Caco-2 (cell line): ENCODE measurements around the gene DDX51. TPM values are rescaled to one million over a fixed set of nuclear protein-coding genes. Genes with fewer than 3 reads are reported as not detected.
A peak's percentile ranks its signal among the peaks of the same experiment; 100 is the strongest.

Experiments used
- BruUV-seq: library from RNA; stranded (reverse); fragments of 400-500 nt; replicated peaks from 2 replicates; lab custom pipeline; 2021; lab: Mats Ljungman, UMichigan
- CTCF ChIA-PET: fragments of 300-600 bp; sonication (Branson Sonifier 250); formaldehyde crosslinking; loops from one replicate; lab custom pipeline; 2022; ENCODE audit warnings: antibody characterized with exemption; lab: Charles Lee
- POLR2A ChIA-PET: fragments of 300-600 bp; sonication (Branson Sonifier 250); formaldehyde crosslinking; loops from one replicate; lab custom pipeline; 2022; ENCODE audit warnings: antibody characterized with exemption; lab: Charles Lee
- DNase-seq, 2 experiments: peaks; one replicate each; pipeline versions ENCODE4 v3.0.0 to v3.0.0-alpha.2; 2020 to 2022
- H3K27me3 ChIP-seq: replicated peaks from 2 replicates; pipeline ENCODE4 v1.6.0; 2011; ENCODE audit warnings: low read length; ENCODE audit not compliant: control insufficient read depth, insufficient read depth
- H3K36me3 ChIP-seq: 2 replicates; pipeline ENCODE4 v1.5.1; 2011; ENCODE audit warnings: low read length; ENCODE audit not compliant: control insufficient read depth, insufficient read depth
- H3K4me1 ChIP-seq: fragments of 250-450 bp; sonication (Bioruptor Pico); 2 replicates; pipeline ENCODE4 v1.5.1; 2020; ENCODE audit warnings: mild to moderate bottlenecking
- H3K4me3 ChIP-seq: 2 replicates; pipeline ENCODE4 v1.5.1; 2011; ENCODE audit warnings: low read depth, mild to moderate bottlenecking, control low read depth, low read length
- H3K9me3 ChIP-seq: fragments of 250-450 bp; sonication (Bioruptor Pico); 2 replicates; pipeline ENCODE4 v1.5.1; 2020; ENCODE audit warnings: mild to moderate bottlenecking, moderate library complexity
- H3K27ac Mint-ChIP-seq: one replicate; pipeline ENCODE4 v1.8.0; 2022; ENCODE audit warnings: mixed read lengths; ENCODE audit not compliant: unreplicated experiment
- H3K27me3 Mint-ChIP-seq: one replicate; pipeline ENCODE4 v1.8.0; 2022; ENCODE audit warnings: mixed read lengths; ENCODE audit not compliant: insufficient read depth, unreplicated experiment
- H3K36me3 Mint-ChIP-seq: one replicate; pipeline ENCODE4 v1.8.0; 2022; ENCODE audit warnings: mild to moderate bottlenecking, mixed read lengths; ENCODE audit not compliant: insufficient read depth, unreplicated experiment
- H3K4me1 Mint-ChIP-seq: one replicate; pipeline ENCODE4 v1.8.0; 2022; ENCODE audit warnings: low read depth, mixed read lengths; ENCODE audit not compliant: unreplicated experiment
- H3K4me3 Mint-ChIP-seq: one replicate; pipeline ENCODE4 v1.8.0; 2022; ENCODE audit warnings: mild to moderate bottlenecking, moderate library complexity, mixed read lengths; ENCODE audit not compliant: unreplicated experiment
- H3K9me3 Mint-ChIP-seq: one replicate; pipeline ENCODE4 v1.8.0; 2022; ENCODE audit warnings: mixed read lengths; ENCODE audit not compliant: unreplicated experiment
- intact Hi-C: fragments of 100-400 bp; cut with micrococcal nuclease; formaldehyde crosslinking; loops from one replicate; pipeline ENCODE4 v1.10.0; 2022; ENCODE audit not compliant: unreplicated experiment
- total RNA-seq: library from RNA; stranded (reverse); gene quantifications from 2 replicates; pipeline ENCODE4 v1.2.3, GENCODE V29; 2022
- TF ChIP-seq, protein P1 (sequence below), 2 experiments: fragments of 200-600 bp in 1 of 2; IDR thresholded peaks; 1 replicate in 1 of 2; 2 replicates in 1 of 2; pipeline versions ENCODE4 v1.5.1 to v1.8.0; 2011 to 2022; ENCODE audit warnings: antibody characterized with exemption in 1 of 2, control low read depth in 1 of 2, inconsistent platforms in 1 of 2, low read depth in 1 of 2, low read length in 1 of 2, mild to moderate bottlenecking in 1 of 2, moderate library complexity in 1 of 2; ENCODE audit not compliant: insufficient read depth in 1 of 2, severe bottlenecking in 1 of 2, unreplicated experiment in 1 of 2

The DDX51 gene
- total RNA-seq, 1 experiment from 2014 or later, result 40.4 TPM

DNA sequence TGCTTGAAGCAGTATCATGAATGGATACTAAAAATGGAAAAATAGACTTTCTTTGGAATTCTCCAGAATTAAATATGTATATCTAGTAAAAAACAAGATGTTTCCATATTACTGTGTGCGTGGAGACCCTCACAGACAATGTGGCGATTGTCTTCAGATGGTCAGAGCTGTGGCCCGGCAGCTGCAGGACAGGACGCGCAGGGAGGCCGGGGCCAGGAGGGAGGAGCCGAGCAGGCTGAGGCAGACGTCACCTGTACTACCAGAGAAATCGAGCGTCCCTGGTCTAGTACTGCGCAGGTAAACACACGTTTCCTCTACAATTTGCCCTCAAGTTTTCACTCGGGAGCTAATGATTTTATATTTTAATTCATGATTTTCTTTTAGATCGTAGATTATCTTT, 22.8 kb downstream of the DDX51 start:
- H3K9me3 Mint-ChIP-seq, result no peaks in the 10 kb centered on the region
- CTCF ChIA-PET, result no interaction called here
- no peaks in the 10 kb centered on the region for H3K36me3 ChIP-seq

DNA sequence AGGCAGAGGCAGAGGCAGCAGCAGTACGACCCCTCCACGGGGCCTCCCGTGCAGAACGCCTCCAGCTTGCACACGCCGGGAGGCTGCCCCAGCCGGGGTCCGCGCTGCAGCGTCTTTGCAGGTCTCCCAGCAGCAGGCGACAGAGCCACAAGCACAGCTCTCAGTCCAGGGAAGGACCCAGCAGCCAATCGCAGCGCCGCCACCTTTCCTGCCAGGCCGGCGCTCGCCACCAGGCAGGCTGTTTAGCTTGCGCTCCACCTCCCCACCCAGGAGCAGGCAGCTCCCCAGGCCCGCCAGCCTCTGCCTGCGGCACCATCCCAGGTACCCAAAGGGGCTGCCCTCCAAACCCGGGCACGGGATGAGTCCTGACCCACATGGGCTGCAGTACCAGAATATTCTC, 25.2 kb downstream of the DDX51 start:
- CTCF ChIA-PET, result no interaction called here
- POLR2A ChIA-PET, result no interaction called here
- intact Hi-C loops, result no loop called here
- TF ChIP-seq, protein P1, sequence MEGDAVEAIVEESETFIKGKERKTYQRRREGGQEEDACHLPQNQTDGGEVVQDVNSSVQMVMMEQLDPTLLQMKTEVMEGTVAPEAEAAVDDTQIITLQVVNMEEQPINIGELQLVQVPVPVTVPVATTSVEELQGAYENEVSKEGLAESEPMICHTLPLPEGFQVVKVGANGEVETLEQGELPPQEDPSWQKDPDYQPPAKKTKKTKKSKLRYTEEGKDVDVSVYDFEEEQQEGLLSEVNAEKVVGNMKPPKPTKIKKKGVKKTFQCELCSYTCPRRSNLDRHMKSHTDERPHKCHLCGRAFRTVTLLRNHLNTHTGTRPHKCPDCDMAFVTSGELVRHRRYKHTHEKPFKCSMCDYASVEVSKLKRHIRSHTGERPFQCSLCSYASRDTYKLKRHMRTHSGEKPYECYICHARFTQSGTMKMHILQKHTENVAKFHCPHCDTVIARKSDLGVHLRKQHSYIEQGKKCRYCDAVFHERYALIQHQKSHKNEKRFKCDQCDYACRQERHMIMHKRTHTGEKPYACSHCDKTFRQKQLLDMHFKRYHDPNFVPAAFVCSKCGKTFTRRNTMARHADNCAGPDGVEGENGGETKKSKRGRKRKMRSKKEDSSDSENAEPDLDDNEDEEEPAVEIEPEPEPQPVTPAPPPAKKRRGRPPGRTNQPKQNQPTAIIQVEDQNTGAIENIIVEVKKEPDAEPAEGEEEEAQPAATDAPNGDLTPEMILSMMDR (IDR thresholded peaks at IDR 0.05; ENCODE audit: insufficient read depth in 1 of 2, low read depth in 1 of 2, low read length in 1 of 2, severe bottlenecking in 1 of 2, unreplicated experiment in 1 of 2), result no peak
- Histone ChIP-seq H3K4me1 (no peaks in the 10 kb centered on the region), H3K4me3 (no peak overlapping the region), H3K36me3 (no peaks in the 10 kb centered on the region; the same call in 1 of the 2 replicates), H3K27me3 (no peaks in the 10 kb centered on the region), H3K9me3 (no peaks in the 10 kb centered on the region)
- no peak for DNase-seq
- H3K36me3 Mint-ChIP-seq, result peaks cover 6% of the 10 kb centered on the region
- no peak overlapping the region for H3K4me3 Mint-ChIP-seq
- no TSS peak for BruUV-seq
- no peaks in the 10 kb centered on the region for H3K4me1 Mint-ChIP-seq
- no peak overlapping the region for H3K27ac Mint-ChIP-seq
- no peaks in the 10 kb centered on the region for H3K27me3 Mint-ChIP-seq
- H3K9me3 Mint-ChIP-seq, result no peaks in the 10 kb centered on the region

More for the DNA sequence above, 22.8 kb downstream of the DDX51 start:
- H3K4me3 ChIP-seq, result no peak overlapping the region
- Mint-ChIP-seq H3K27ac (no peak overlapping the region), H3K4me1 (no peaks in the 10 kb centered on the region), H3K27me3 (no peaks in the 10 kb centered on the region), H3K4me3 (no peak overlapping the region), H3K36me3 (peaks cover 14% of the 10 kb centered on the region)
- intact Hi-C loops, result no loop called here
- no peaks in the 10 kb centered on the region for H3K4me1 ChIP-seq
- H3K27me3 ChIP-seq, result no peaks in the 10 kb centered on the region
- TF ChIP-seq, protein P1 (IDR thresholded peaks at IDR 0.05; ENCODE audit: insufficient read depth in 1 of 2, low read depth in 1 of 2, low read length in 1 of 2, severe bottlenecking in 1 of 2, unreplicated experiment in 1 of 2), result no peak
- POLR2A ChIA-PET, result no interaction called here
- no TSS peak for BruUV-seq
- no peaks in the 10 kb centered on the region for H3K9me3 ChIP-seq
- DNase-seq, result no peak

DNA sequence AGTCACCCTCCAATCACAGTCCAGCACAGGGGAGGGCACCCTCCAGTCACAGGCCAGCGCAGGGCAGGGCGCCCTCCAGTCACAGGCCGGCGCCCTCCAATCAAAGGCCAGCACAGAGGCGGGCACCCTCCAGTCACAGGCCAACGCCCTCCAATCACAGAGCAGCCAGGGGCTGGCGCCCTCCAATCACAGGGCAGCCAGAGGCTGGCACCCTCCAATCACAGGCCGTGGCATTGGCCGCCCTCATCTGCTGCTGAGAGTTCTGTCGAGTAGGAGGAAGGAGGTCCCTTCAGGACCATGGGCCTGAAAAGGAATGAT, 26.6 kb downstream of the DDX51 start:
- Histone ChIP-seq H3K4me3 (no peak overlapping the region), H3K27me3 (no peaks in the 10 kb centered on the region), H3K9me3 (no peaks in the 10 kb centered on the region), H3K4me1 (no peaks in the 10 kb centered on the region), H3K36me3 (no peaks in the 10 kb centered on the region; the same call in 1 of the 2 replicates)
- no peak overlapping the region for H3K27ac Mint-ChIP-seq
- ChIA-PET CTCF (no interaction called here), POLR2A (no interaction called here)
- no peaks in the 10 kb centered on the region for H3K4me1 Mint-ChIP-seq
- intact Hi-C loops, result no loop called here
- no peaks in the 10 kb centered on the region for H3K27me3 Mint-ChIP-seq
- TF ChIP-seq, protein P1 (IDR thresholded peaks at IDR 0.05; ENCODE audit: insufficient read depth in 1 of 2, low read depth in 1 of 2, low read length in 1 of 2, severe bottlenecking in 1 of 2, unreplicated experiment in 1 of 2), result no peak
- peak in 1 of 2 experiments; percentile 18 for DNase-seq
- peaks cover 13% of the 10 kb centered on the region for H3K36me3 Mint-ChIP-seq
- H3K4me3 Mint-ChIP-seq, result no peak overlapping the region
- no TSS peak for BruUV-seq
- no peaks in the 10 kb centered on the region for H3K9me3 Mint-ChIP-seq
